H1 (cell line): Measurements from ENCODE around the gene SCNN1A. TPM values are rescaled to one million over a fixed set of nuclear protein-coding genes. Genes with fewer than 3 reads are reported as not detected.

Experiments used
- CTCF ChIA-PET: fragments of 300-600 bp; sonication (Branson Sonifier 250); formaldehyde crosslinking; loops from one replicate; lab custom pipeline; 2021; ENCODE audit not compliant: partially characterized antibody; lab: Charles Lee
- POLR2A ChIA-PET: fragments of 300-600 bp; sonication (Branson Sonifier 250); formaldehyde crosslinking; loops from one replicate; lab custom pipeline; 2021; ENCODE audit warnings: inconsistent platforms; ENCODE audit not compliant: partially characterized antibody; lab: Charles Lee
- DNase-seq, 2 experiments: peaks; one replicate each; pipeline versions ENCODE4 v3.0.0 to v3.0.0-alpha.2; 2010 to 2022; ENCODE audit warnings: low spot score in 2 of 2, low read depth in 1 of 2, mixed read lengths in 1 of 2
- FAIRE-seq: peaks from 2 replicates; lab custom pipeline; 2011; peaks lifted over from hg19 to GRCh38; lab: Jason Lieb, UNC
- H2AFZ ChIP-seq: 2 replicates; pipeline ENCODE4 v1.8.1; 2012; ENCODE audit warnings: low read length, inconsistent platforms
- H2AK5ac ChIP-seq: 2 replicates; pipeline ENCODE4 v1.6.1; 2013; ENCODE audit warnings: low read depth, low read length
- H2BK120ac ChIP-seq: replicated peaks from 2 replicates; pipeline ENCODE3; 2013; ENCODE audit warnings: low read depth, low read length, inconsistent platforms
- H2BK12ac ChIP-seq: 2 replicates; pipeline ENCODE4 v1.6.1; 2013; ENCODE audit warnings: low read depth, low read length
- H2BK15ac ChIP-seq: 2 replicates; pipeline ENCODE4 v1.6.1; 2013; ENCODE audit warnings: low read length
- H2BK20ac ChIP-seq: 2 replicates; pipeline ENCODE4 v1.6.1; 2013; ENCODE audit warnings: low read length
- H2BK5ac ChIP-seq: 2 replicates; pipeline ENCODE4 v1.6.1; 2013; ENCODE audit warnings: low read depth, low read length
- H3K14ac ChIP-seq: 2 replicates; pipeline ENCODE4 v1.6.1; 2013; ENCODE audit warnings: inconsistent platforms; ENCODE audit not compliant: insufficient read length
- H3K18ac ChIP-seq: 2 replicates; pipeline ENCODE4 v1.6.1; 2013; ENCODE audit warnings: low read length; ENCODE audit errors: extremely low read depth
- H3K23ac ChIP-seq: 2 replicates; pipeline ENCODE4 v1.6.1; 2013; ENCODE audit warnings: inconsistent platforms; ENCODE audit not compliant: insufficient read length
- H3K23me2 ChIP-seq: 2 replicates; pipeline ENCODE4 v1.6.1; 2013; ENCODE audit warnings: low read depth, low read length
- H3K27ac ChIP-seq: 2 replicates; pipeline ENCODE4 v1.6.1; 2011; ENCODE audit warnings: low read depth, low read length, inconsistent platforms
- H3K27me3 ChIP-seq, 4 experiments: replicated peaks in 1 of 4; 1 replicate in 1 of 4; 2 replicates in 3 of 4; pipeline versions ENCODE4 v1.6.1 to v1.8.1; 2011 to 2013; ENCODE audit warnings: low read length in 3 of 4, mild to moderate bottlenecking in 3 of 4, inconsistent platforms in 2 of 4, mixed read lengths in 2 of 4, moderate library complexity in 1 of 4; ENCODE audit not compliant: control insufficient read depth in 3 of 4, insufficient read depth in 3 of 4; ENCODE audit errors: extremely low read depth in 1 of 4
- H3K36me3 ChIP-seq, 4 experiments: 2 replicates each; pipeline versions ENCODE4 v1.6.1 to v1.8.1; 2011 to 2013; ENCODE audit warnings: mild to moderate bottlenecking in 4 of 4, low read length in 3 of 4, moderate library complexity in 2 of 4, control low read depth in 1 of 4, inconsistent platforms in 1 of 4; ENCODE audit not compliant: insufficient read depth in 4 of 4, control insufficient read depth in 2 of 4
- H3K4ac ChIP-seq: replicated peaks from 2 replicates; pipeline ENCODE3; 2013; ENCODE audit warnings: low read length, low read depth, mixed read lengths, inconsistent platforms; ENCODE audit not compliant: insufficient read length
- H3K4me1 ChIP-seq, 4 experiments: replicated peaks in 1 of 4; 1 replicate in 1 of 4; 2 replicates in 3 of 4; pipeline versions ENCODE4 v1.6.1 to v1.8.1; 2011 to 2013; ENCODE audit warnings: low read length in 3 of 4, inconsistent platforms in 2 of 4, mixed read lengths in 1 of 4; ENCODE audit not compliant: insufficient read depth in 4 of 4, control insufficient read depth in 3 of 4
- H3K4me2 ChIP-seq, 2 experiments: 2 replicates each; pipeline versions ENCODE4 v1.6.1 to v1.8.1; 2011 to 2013; ENCODE audit warnings: low read depth in 2 of 2, low read length in 2 of 2, control low read depth in 1 of 2, inconsistent platforms in 1 of 2, mild to moderate bottlenecking in 1 of 2; ENCODE audit not compliant: insufficient read depth in 1 of 2
- H3K4me3 ChIP-seq, 4 experiments: fragments of 200-600, 300-600 bp in 1 of 4; sonication (generic), shearing (Covaris generic), sonication (Bioruptor Twin) in 1 of 4; 2 replicates each; pipeline versions ENCODE4 v1.5.1 to v1.8.1; 2011 to 2016; ENCODE audit warnings: low read length in 4 of 4, low read depth in 3 of 4, control low read depth in 2 of 4, inconsistent platforms in 2 of 4, mild to moderate bottlenecking in 2 of 4, mixed read lengths in 1 of 4, moderate library complexity in 1 of 4; ENCODE audit not compliant: insufficient read depth in 2 of 4; ENCODE audit errors: extremely low read depth in 1 of 4
- H3K56ac ChIP-seq: replicated peaks from 2 replicates; pipeline ENCODE3; 2013; ENCODE audit warnings: low read depth, mild to moderate bottlenecking, mixed read lengths, low read length, inconsistent platforms; ENCODE audit not compliant: insufficient read length
- H3K79me1 ChIP-seq: 2 replicates; pipeline ENCODE4 v1.6.1; 2013; ENCODE audit warnings: low read depth, low read length, control low read depth
- H3K79me2 ChIP-seq, 2 experiments: 2 replicates each; pipeline versions ENCODE4 v1.6.1 to v1.8.1; 2012 to 2013; ENCODE audit warnings: low read length in 2 of 2, mild to moderate bottlenecking in 2 of 2, inconsistent platforms in 1 of 2; ENCODE audit not compliant: insufficient read depth in 2 of 2, control insufficient read depth in 1 of 2
- H3K9ac ChIP-seq, 4 experiments: replicated peaks in 1 of 4; 1 replicate in 1 of 4; 2 replicates in 3 of 4; pipeline versions ENCODE4 v1.6.1 to v1.8.1; 2011 to 2013; ENCODE audit warnings: low read depth in 3 of 4, low read length in 3 of 4, control low read depth in 2 of 4, mild to moderate bottlenecking in 2 of 4, moderate library complexity in 2 of 4, inconsistent platforms in 1 of 4; ENCODE audit errors: extremely low read depth in 1 of 4
- H3K9me3 ChIP-seq, 2 experiments: 2 replicates each; pipeline versions ENCODE4 v1.6.1 to v1.8.1; 2012 to 2013; ENCODE audit warnings: mild to moderate bottlenecking in 2 of 2, moderate library complexity in 2 of 2, control low read depth in 1 of 2, inconsistent platforms in 1 of 2, low read depth in 1 of 2, low read length in 1 of 2, mixed read lengths in 1 of 2; ENCODE audit not compliant: insufficient read depth in 2 of 2
- H4K20me1 ChIP-seq, 2 experiments: replicated peaks in 1 of 2; 2 replicates each; pipeline versions ENCODE3 to v1.8.1; 2011 to 2013; ENCODE audit warnings: inconsistent platforms in 2 of 2, low read length in 2 of 2, mild to moderate bottlenecking in 1 of 2; ENCODE audit not compliant: insufficient read depth in 2 of 2, control insufficient read depth in 1 of 2
- H4K5ac ChIP-seq: 2 replicates; pipeline ENCODE4 v1.6.1; 2013; ENCODE audit warnings: low read length, low read depth, mixed read lengths, inconsistent platforms; ENCODE audit not compliant: insufficient read length
- H4K8ac ChIP-seq: 2 replicates; pipeline ENCODE4 v1.8.0; 2013; ENCODE audit warnings: mild to moderate bottlenecking, moderate library complexity, low read length, inconsistent platforms; ENCODE audit not compliant: insufficient read depth; ENCODE audit errors: extremely low read depth
- H4K91ac ChIP-seq: replicated peaks from 2 replicates; pipeline ENCODE3; 2013; ENCODE audit warnings: low read length, mixed read lengths, inconsistent platforms; ENCODE audit not compliant: insufficient read length
- WGBS, 2 experiments: shearing (Covaris generic) in 1 of 2; methylation state at CpG; one replicate each; pipeline versions ENCODE4 v1.1.6 to v1.1.7; 2013 to 2015; ENCODE audit warnings: low lambda C conversion rate in 2 of 2, mixed read lengths in 2 of 2, inconsistent platforms in 1 of 2, low coverage in 1 of 2, missing lambda C conversion rate in 1 of 2; ENCODE audit not compliant: insufficient replicate concordance in 2 of 2, insufficient coverage in 1 of 2, insufficient read length in 1 of 2; ENCODE audit errors: extremely low coverage in 1 of 2, missing lambda C conversion rate in 1 of 2; 5-methylcytosine and 5-hydroxymethylcytosine counted together
- polyA plus RNA-seq, 7 experiments: library from polyadenylated mRNA; depleted of rRNA in 3 of 7; stranded (reverse) in 5 of 7; unstranded in 2 of 7; fragments of >200 nt in 5 of 7; fragments of 200-250 nt in 2 of 7; gene quantifications; 1 replicate in 5 of 7; 2 replicates in 1 of 7; 4 replicates in 1 of 7; pipeline versions ENCODE4 v1.2.1 to v1.2.3, GENCODE V29; 2011 to 2013; ENCODE audit warnings: missing spikeins in 2 of 7, mixed read lengths in 2 of 7
- total RNA-seq: library from RNA; stranded (reverse); fragmentation: NEBNext Ultra II Directional; extraction: Animal tissue kit (Norgen Biotek cat#: 25700); gene quantifications from 2 replicates; pipeline ENCODE4 v1.2.1, GENCODE V29; 2021
- TF ChIP-seq, protein P1 (sequence below): IDR thresholded peaks from 2 replicates; pipeline ENCODE4 v1.6.1; 2012; ENCODE audit warnings: inconsistent platforms

SCNN1A gene
- total and polyA plus RNA-seq, 2 of the 8 experiments (the other 6 are each of a cell fraction or from before 2014, with no cell fraction given) = 85.5 to 156 TPM

DNA sequence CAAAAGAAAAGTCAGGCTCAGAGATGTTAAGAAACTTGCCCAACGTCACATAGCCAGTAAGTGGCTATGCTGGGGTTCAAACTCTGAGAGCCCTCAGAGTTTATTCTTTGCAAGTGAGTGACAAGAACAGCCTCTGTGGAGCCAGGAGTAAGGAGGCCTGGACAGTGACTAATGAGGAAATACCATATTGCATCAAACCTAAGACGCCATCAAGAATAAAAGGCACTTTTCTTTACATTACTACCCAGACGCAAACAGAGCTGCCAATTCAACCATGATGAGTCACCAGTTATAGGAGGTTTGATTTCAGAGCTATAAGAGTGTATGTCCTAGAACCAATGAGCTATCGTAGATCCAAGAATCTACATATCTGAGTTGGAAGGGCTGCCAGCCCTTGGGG is 42.9 kb downstream of the SCNN1A start:
- peaks cover 3% of the 10 kb centered on the region; the same call in 1 of the 2 replicates for H3K79me1 ChIP-seq
- POLR2A ChIA-PET = interaction anchor here (0.7 to 17.5 kb wide), 5 partner anchors 9 to 170 kb away, joined by 3 to 286 read pairs (median 6); partner anchors contain the start of genes SCNN1A and TNFRSF1A

More for the DNA sequence above, 42.9 kb downstream of the SCNN1A start:
- Histone ChIP-seq H3K56ac (no peak overlapping the region), H3K18ac (no peak overlapping the region), H3K4me1 (peaks cover 8 to 38% (median 28%) of the 10 kb centered on the region in 4 experiments), H3K23ac (no peak overlapping the region), H3K4me3 (no peak overlapping the region), H2BK12ac (no peak overlapping the region), H2BK15ac (no peak overlapping the region), H4K8ac (no peak overlapping the region), H4K91ac (no peak overlapping the region), H3K36me3 (peaks cover 17 to 47% (median 29%) of the 10 kb centered on the region in 4 experiments; a peak in 5 of 8 replicates), H3K79me2 (peaks cover 0 to 28% of the 10 kb centered on the region in 2 experiments; a peak in 2 of 4 replicates), H2BK5ac (no peak overlapping the region), H4K5ac (no peak overlapping the region), H3K4me2 (no peak overlapping the region), H3K9ac (no peak overlapping the region), H3K27ac (no peak overlapping the region), H2BK120ac (no peak overlapping the region), H3K27me3 (no peaks in the 10 kb centered on the region), H2AK5ac (no peak overlapping the region), H3K9me3 (no peaks in the 10 kb centered on the region), H2AFZ (no peak overlapping the region), H3K23me2 (peaks cover 2% of the 10 kb centered on the region; the same call in 1 of the 2 replicates), H4K20me1 (no peaks in the 10 kb centered on the region), H2BK20ac (no peak overlapping the region), H3K14ac (no peak overlapping the region), H3K4ac (no peak overlapping the region)
- TF ChIP-seq, protein P1, sequence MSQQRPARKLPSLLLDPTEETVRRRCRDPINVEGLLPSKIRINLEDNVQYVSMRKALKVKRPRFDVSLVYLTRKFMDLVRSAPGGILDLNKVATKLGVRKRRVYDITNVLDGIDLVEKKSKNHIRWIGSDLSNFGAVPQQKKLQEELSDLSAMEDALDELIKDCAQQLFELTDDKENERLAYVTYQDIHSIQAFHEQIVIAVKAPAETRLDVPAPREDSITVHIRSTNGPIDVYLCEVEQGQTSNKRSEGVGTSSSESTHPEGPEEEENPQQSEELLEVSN = no peak
- 92% methylated on average over 4 of the region's 4 CpGs; no CpG with 5 or more reads in 1 of the 2 experiments for WGBS, 2 experiments
- FAIRE-seq (no peak), DNase-seq (no peak)
- CTCF ChIA-PET = interaction anchor here (1.0 to 1.6 kb wide), 4 partner anchors 9 to 137 kb away, joined by 3 to 4 read pairs (median 4); no protein-coding TSS in a partner anchor
